BE2C (cell line): ENCODE data around the gene SF3A2.

Experiments
- DNase-seq: peaks from one replicate; pipeline ENCODE4 v3.0.0-alpha.2; 2020
- H3K27me3 ChIP-seq: fragments of 250-450 bp; sonication (Bioruptor Pico); 2 replicates; pipeline ENCODE4 v1.5.1; 2020; ENCODE audit warnings: mild to moderate bottlenecking
- H3K36me3 ChIP-seq: fragments of 250-450 bp; sonication (Bioruptor Pico); 2 replicates; pipeline ENCODE4 v1.5.1; 2020; ENCODE audit warnings: mild to moderate bottlenecking
- H3K4me1 ChIP-seq: fragments of 250-450 bp; sonication (Bioruptor Pico); 2 replicates; pipeline ENCODE4 v1.5.1; 2020
- H3K4me3 ChIP-seq: 2 replicates; pipeline ENCODE4 v1.5.1; 2011; ENCODE audit warnings: low read depth, low read length
- H3K9me3 ChIP-seq: fragments of 250-450 bp; sonication (Bioruptor Pico); 2 replicates; pipeline ENCODE4 v1.5.1; 2020
- CTCF ChIP-seq: IDR thresholded peaks from 2 replicates; pipeline ENCODE4 v1.5.1; 2012; ENCODE audit warnings: mild to moderate bottlenecking, low read depth, low read length

The SF3A2 gene

DNA sequence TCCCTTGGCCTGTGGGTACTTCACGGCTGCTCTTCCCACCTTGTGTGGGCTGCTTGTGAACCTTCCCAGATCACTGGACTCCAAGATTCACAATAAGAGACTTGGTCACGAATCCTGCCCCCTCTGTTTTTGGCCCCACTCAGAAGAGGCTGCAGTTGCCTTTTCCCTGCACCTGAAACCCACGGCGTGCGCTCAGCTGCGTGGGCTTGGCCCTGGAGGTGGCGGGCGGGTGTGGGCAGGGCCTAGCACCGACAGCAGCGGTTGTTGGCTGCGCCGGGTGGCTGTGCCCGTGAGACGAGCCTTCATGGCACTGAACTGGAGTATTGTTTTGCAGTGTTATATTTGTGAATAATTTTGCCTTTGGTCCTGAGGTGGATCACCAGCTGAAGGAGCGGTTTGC, 34.3 kb upstream of the SF3A2 start:
- TF ChIP-seq CTCF: no peak
- Histone ChIP-seq H3K36me3 (peaks cover 50% of the 10 kb centered on the region), H3K27me3 (no peaks in the 10 kb centered on the region), H3K4me3 (no peak overlapping the region), H3K9me3 (no peaks in the 10 kb centered on the region), H3K4me1 (no peaks in the 10 kb centered on the region)
- DNase-seq: no peak

DNA sequence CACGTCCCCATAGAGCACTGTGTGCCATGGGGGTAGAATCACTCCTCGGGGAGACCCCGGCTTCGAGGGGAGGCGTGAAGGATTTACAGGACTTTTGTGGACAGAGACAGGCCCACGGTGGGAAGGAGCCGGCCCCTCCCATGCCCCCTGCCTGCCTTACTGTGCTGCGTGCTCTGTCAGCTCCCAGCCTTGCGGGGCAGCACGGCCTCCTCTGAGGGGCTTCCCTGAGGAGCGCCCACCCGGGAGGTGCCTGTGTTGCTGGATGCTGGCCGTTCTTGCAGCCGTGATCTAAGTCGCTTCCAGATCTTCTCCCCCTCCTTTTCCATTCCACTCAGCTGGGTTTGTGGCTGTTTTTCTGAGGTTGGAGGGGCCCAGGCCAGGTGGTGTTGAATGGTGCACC, 29.6 kb upstream of the SF3A2 start:
- no peak for DNase-seq
- H3K9me3 ChIP-seq: no peaks in the 10 kb centered on the region
- H3K36me3 ChIP-seq: peaks cover 56% of the 10 kb centered on the region

DNA sequence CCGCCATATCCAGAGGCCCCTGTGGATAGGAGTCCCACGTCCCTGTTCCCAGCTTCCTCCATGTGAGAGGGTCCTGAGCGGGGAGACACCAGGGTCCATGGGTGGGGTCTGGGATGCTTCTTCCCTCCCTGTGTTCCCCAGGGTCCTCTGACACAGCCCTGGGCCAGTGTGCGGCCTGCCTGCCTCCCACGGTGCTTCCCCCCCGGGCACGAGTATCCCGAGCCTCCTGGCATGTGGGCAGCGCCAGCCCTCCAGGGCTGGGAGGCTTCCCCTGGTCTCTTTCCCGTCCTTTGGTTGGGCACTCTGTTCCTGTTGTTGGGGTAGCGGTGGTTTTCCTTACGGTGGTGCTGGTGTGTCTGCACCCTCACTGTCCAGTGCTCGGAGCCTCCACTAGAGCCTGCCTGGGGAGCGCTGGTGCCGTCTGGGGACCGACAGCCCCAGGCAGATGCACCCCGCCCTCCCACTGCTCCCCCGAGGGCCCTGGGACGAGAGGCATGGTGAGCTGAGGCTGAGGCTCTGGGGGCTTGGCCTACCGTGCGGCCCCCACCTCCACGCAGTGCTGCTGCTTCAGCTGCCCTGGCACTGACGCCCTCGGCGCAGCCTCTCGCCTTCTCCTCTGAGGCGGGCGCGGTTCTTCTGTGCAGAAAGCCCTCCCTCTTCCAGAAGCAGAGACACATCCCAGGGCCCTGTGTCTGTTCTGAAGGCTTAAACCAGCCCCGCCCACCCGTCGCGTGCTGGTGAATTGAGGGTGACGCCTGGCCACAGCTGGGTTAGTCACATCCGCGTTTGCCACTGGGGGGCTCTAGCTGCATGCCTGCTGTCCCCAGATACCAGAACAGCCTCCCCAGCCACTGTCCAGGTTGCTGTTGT, 28.4 kb upstream of the SF3A2 start:
- H3K4me3 ChIP-seq: no peak overlapping the region
- TF ChIP-seq CTCF: no peak
- peaks cover 2% of the 10 kb centered on the region; the same call in 1 of the 2 replicates for H3K4me1 ChIP-seq
- peaks cover 66% of the 10 kb centered on the region for H3K36me3 ChIP-seq
- H3K27me3 ChIP-seq: no peaks in the 10 kb centered on the region
- H3K9me3 ChIP-seq: no peaks in the 10 kb centered on the region
- DNase-seq: peak; percentile 79

More for the DNA sequence above, 29.6 kb upstream of the SF3A2 start:
- Histone ChIP-seq H3K4me1 (peaks cover 2% of the 10 kb centered on the region; the same call in 1 of the 2 replicates), H3K27me3 (no peaks in the 10 kb centered on the region), H3K4me3 (no peak overlapping the region)
- no peak for TF ChIP-seq CTCF

DNA sequence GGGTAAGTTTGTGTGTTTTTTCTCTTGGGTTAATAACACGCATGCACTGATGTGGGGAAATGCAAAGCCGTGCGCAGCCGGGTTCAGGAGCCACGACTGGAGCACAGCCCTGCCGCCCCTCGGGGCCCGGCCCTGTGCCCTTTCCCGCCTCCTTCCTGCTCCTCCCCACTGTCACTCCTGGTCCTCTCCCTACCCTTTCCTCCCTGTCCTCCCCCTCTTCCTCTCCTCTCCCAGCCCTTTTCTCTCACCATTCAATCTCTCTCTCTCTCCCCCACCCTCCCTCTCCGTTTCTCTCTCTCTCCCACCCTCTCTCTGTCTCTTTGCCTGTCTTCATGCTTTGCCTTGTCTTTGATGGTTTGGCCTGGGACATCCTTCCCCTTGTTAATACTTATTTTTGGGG, 27.6 kb upstream of the SF3A2 start:
- no peak for DNase-seq
- Histone ChIP-seq H3K4me3 (no peak overlapping the region), H3K9me3 (no peaks in the 10 kb centered on the region), H3K27me3 (no peaks in the 10 kb centered on the region), H3K36me3 (peaks cover 67% of the 10 kb centered on the region), H3K4me1 (peaks cover 2% of the 10 kb centered on the region; the same call in 1 of the 2 replicates)
- TF ChIP-seq CTCF: no peak

DNA sequence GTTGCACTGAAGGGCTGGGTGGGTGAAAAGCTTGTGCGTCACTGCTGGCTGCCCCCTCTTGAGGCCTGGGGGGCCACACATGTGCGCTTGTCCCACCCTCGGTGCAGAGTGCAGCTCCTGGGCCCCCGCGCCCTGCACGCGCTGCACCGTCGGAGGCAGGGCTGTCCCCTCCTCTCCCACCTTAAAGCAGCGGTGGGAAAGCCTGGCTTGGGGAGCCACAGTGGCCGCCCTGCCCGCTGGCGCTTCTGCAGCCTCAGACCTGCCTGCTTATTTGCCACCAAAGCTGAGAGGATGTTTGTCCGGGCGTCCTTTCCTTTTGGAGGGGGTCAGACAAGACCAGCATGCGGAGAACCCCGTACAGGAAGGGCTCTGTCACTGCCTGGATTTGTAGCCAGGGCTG, 27.2 kb upstream of the SF3A2 start:
- no peak for TF ChIP-seq CTCF
- H3K36me3 ChIP-seq: peaks cover 67% of the 10 kb centered on the region
- H3K9me3 ChIP-seq: no peaks in the 10 kb centered on the region
- H3K4me3 ChIP-seq: no peak overlapping the region
- DNase-seq: no peak
- H3K4me1 ChIP-seq: peaks cover 2% of the 10 kb centered on the region; the same call in 1 of the 2 replicates
- H3K27me3 ChIP-seq: no peaks in the 10 kb centered on the region

- Histone ChIP-seq H3K9me3 (no peaks in the 10 kb centered on the region), H3K36me3 (peaks cover 70% of the 10 kb centered on the region), H3K4me3 (no peak overlapping the region), H3K27me3 (no peaks in the 10 kb centered on the region), H3K4me1 (peaks cover 2% of the 10 kb centered on the region; the same call in 1 of the 2 replicates)
- DNase-seq: no peak
- no peak for TF ChIP-seq CTCF
Observed at GRCh38 chr19:2210206-2210605, 26.4 kb upstream of the SF3A2 start.
